SU-DHL-6 (cell line): Measurements from ENCODE around the gene UFD1.

Experiments
- H2AFZ ChIP-seq: fragments of 200-600 bp; sonication (generic); 2 replicates; pipeline ENCODE4 v1.6.1; 2014; ENCODE audit warnings: low read depth, mild to moderate bottlenecking, moderate library complexity, mixed read lengths, antibody characterized with exemption, low read length; ENCODE audit not compliant: severe bottlenecking
- H3F3A ChIP-seq: fragments of 200-600 bp; shearing (Covaris generic); 2 replicates; pipeline ENCODE4 v1.6.0; 2016; ENCODE audit warnings: antibody characterized with exemption, mild to moderate bottlenecking; ENCODE audit not compliant: insufficient read depth
- H3K27ac ChIP-seq: fragments of 200-600 bp; sonication (generic); 2 replicates; pipeline ENCODE4 v1.5.1; 2016; ENCODE audit warnings: low read depth, mild to moderate bottlenecking, low read length, moderate library complexity, mixed read lengths
- H3K27me3 ChIP-seq: fragments of 200-600 bp; sonication (generic), shearing (Covaris generic); 2 replicates; pipeline ENCODE4 v1.6.0; 2014; ENCODE audit warnings: mild to moderate bottlenecking, low read length
- H3K36me3 ChIP-seq: fragments of 200-600 bp; sonication (generic); 2 replicates; pipeline ENCODE4 v1.6.1; 2014; ENCODE audit warnings: mild to moderate bottlenecking, low read length, mixed read lengths
- H3K4me2 ChIP-seq: fragments of 300-600, 200-600 bp; shearing (Covaris generic), sonication (generic); 2 replicates; pipeline ENCODE4 v1.6.0; 2014; ENCODE audit warnings: low read length, low read depth, mild to moderate bottlenecking; ENCODE audit not compliant: poor library complexity, severe bottlenecking
- H3K4me3 ChIP-seq: fragments of 200-600 bp; sonication (generic); 2 replicates; pipeline ENCODE4 v1.5.1; 2014; ENCODE audit warnings: antibody characterized with exemption, low read length, mild to moderate bottlenecking, mixed read lengths; ENCODE audit not compliant: insufficient read depth, poor library complexity, severe bottlenecking
- H3K79me2 ChIP-seq: fragments of 200-600 bp; sonication (generic); 2 replicates; pipeline ENCODE4 v1.6.1; 2014; ENCODE audit warnings: mild to moderate bottlenecking, low read length, moderate library complexity; ENCODE audit not compliant: insufficient read depth
- H3K9ac ChIP-seq: fragments of 200-600 bp; sonication (generic); 2 replicates; pipeline ENCODE4 v1.7.0; 2014; ENCODE audit warnings: mild to moderate bottlenecking, low read length
- H3K9me2 ChIP-seq: fragments of 200-600 bp; sonication (generic); replicated peaks from 2 replicates; pipeline ENCODE4 v1.6.1; 2014; ENCODE audit warnings: low read length; ENCODE audit not compliant: insufficient read depth
- H3K9me3 ChIP-seq: fragments of 200-600 bp; sonication (generic); 2 replicates; pipeline ENCODE4 v1.6.1; 2014; ENCODE audit warnings: low read length, mixed read lengths; ENCODE audit not compliant: insufficient read depth
- H4K20me1 ChIP-seq: fragments of 200-600 bp; sonication (generic); 2 replicates; pipeline ENCODE4 v1.6.1; 2014; ENCODE audit warnings: low read depth, mild to moderate bottlenecking, antibody characterized with exemption, low read length, moderate library complexity, mixed read lengths
- EZH2phosphoT487 ChIP-seq: fragments of 200-600 bp; sonication (generic), shearing (Covaris generic); conservative IDR thresholded peaks from 2 replicates; pipeline ENCODE4 v1.6.1; 2018; ENCODE audit warnings: mild to moderate bottlenecking, antibody characterized with exemption, low read length, moderate library complexity, mixed read lengths
- TF ChIP-seq, protein P1 (sequence below): fragments of 200-600 bp; sonication (generic); IDR thresholded peaks from one replicate; pipeline ENCODE4 v1.5.1; 2017; ENCODE audit warnings: antibody characterized with exemption, mild to moderate bottlenecking, low read length, moderate library complexity; ENCODE audit not compliant: insufficient read depth, poor library complexity, severe bottlenecking

UFD1 gene

DNA sequence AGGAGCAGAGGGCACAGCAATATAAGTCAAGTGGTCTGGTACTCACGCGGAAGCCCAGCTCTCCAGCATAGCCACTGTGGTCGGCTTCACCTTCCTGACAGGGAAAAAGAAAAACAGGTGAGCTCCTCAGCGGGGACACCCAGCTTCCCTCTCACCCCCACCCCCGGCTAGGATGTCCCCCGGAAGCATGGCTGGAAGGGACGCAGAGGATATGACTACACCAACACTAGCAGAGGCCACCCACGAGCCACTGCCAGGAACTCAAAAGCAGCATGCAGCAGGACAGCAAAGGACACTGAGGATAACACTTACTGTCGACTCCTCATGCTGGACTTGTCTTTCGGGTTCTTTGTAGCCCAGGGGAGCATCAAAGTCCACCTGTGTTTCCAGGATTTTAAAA is 22.5 kb downstream of the UFD1 start:
- Histone ChIP-seq H3K9me3 (no peaks in the 10 kb centered on the region), H3K4me2 (no peak overlapping the region), H3K27ac (no peak overlapping the region), H3F3A (no peaks in the 10 kb centered on the region), H3K9me2 (no peaks in the 10 kb centered on the region), H2AFZ (no peak overlapping the region), H3K9ac (no peak overlapping the region), H3K27me3 (no peaks in the 10 kb centered on the region), H3K36me3 (peaks cover 3% of the 10 kb centered on the region; the same call in 1 of the 2 replicates), H3K79me2 (no peaks in the 10 kb centered on the region), H3K4me3 (no peak overlapping the region), H4K20me1 (no peaks in the 10 kb centered on the region)
- TF ChIP-seq, protein P1, sequence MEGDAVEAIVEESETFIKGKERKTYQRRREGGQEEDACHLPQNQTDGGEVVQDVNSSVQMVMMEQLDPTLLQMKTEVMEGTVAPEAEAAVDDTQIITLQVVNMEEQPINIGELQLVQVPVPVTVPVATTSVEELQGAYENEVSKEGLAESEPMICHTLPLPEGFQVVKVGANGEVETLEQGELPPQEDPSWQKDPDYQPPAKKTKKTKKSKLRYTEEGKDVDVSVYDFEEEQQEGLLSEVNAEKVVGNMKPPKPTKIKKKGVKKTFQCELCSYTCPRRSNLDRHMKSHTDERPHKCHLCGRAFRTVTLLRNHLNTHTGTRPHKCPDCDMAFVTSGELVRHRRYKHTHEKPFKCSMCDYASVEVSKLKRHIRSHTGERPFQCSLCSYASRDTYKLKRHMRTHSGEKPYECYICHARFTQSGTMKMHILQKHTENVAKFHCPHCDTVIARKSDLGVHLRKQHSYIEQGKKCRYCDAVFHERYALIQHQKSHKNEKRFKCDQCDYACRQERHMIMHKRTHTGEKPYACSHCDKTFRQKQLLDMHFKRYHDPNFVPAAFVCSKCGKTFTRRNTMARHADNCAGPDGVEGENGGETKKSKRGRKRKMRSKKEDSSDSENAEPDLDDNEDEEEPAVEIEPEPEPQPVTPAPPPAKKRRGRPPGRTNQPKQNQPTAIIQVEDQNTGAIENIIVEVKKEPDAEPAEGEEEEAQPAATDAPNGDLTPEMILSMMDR: no peak

DNA sequence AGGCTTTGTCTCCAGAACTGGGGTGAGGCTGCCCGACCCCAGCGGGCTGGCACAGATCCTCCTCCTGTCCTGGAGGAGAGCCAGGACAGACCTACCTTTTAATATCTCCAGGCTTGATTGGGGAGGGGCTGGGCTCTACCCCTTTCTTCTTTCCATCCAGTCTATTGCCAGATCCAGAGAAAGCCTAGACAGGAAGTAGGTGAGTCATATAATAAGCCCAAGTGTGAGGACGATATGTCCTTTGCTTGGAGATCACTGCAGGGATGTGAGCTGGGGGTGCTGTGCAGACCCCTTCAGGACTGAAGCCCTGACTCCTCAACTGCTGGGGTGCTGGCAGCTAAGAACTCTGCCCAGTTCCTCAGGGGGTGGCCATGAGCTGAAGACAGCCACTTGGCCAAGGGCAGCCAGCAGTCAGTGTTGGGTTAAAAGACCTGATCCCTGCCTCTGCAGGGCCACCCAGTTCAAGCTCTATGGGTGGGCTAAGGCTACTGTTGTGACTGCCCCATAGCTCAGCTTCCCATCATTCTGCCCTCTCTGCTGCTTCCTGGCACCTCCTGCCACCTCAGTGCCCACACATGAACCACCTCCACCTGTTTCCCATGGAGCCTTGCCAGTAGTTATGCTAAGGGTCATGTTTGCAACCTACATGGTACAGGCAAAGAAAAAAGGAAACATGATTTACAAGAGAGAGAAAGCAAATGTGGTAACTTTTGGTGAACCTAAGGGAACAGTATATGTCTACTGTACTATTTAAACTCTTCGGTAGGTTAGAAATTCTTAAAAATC is 23.2 kb downstream of the UFD1 start:
- Histone ChIP-seq H3K36me3 (no peaks in the 10 kb centered on the region), H3K27ac (no peak overlapping the region), H4K20me1 (no peaks in the 10 kb centered on the region), H3K4me3 (no peak overlapping the region), H3K9me2 (no peaks in the 10 kb centered on the region), H3F3A (no peaks in the 10 kb centered on the region), H3K79me2 (no peaks in the 10 kb centered on the region), H3K9me3 (no peaks in the 10 kb centered on the region), H3K9ac (no peak overlapping the region), H3K4me2 (no peak overlapping the region), H2AFZ (no peak overlapping the region), H3K27me3 (no peaks in the 10 kb centered on the region)
- TF ChIP-seq, protein P1: no peak
- no peak for TF ChIP-seq EZH2phosphoT487

DNA sequence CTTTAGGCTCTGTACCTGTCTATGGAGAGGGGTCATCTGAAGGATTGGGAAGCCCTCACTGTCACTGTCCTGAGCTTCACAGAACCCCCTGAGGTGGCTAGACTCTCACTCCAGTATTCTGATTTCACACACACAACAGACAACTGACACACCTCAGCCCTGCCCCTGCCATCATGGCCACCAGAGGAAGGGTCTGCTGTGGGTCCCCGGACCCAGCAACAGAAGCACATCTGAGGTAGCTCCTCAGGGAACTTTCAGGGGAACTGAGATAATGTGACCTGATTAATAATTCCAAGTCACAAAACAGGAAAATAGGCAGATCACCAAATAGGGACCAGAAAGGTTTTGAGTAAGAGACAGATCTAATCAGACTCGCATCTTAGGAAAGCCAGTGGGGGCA is 24.0 kb downstream of the UFD1 start:
- Histone ChIP-seq H3K4me3 (no peak overlapping the region), H3F3A (0 out of 2 replicates have a peak, but pooled peaks cover 2% of the 10 kb centered on the region), H3K9ac (no peak overlapping the region), H4K20me1 (no peaks in the 10 kb centered on the region), H3K27me3 (no peaks in the 10 kb centered on the region), H3K27ac (no peak overlapping the region), H2AFZ (no peak overlapping the region), H3K9me3 (no peaks in the 10 kb centered on the region), H3K36me3 (no peaks in the 10 kb centered on the region), H3K79me2 (no peaks in the 10 kb centered on the region), H3K4me2 (no peak overlapping the region), H3K9me2 (no peaks in the 10 kb centered on the region)
- no peak for TF ChIP-seq EZH2phosphoT487
- TF ChIP-seq, protein P1: no peak
